GM06990 (cell line): ENCODE data around the gene VOPP1.

Experiments
- DNase-seq: peaks from one replicate; pipeline ENCODE4 v3.0.0-alpha.2; 2011; ENCODE audit not compliant: insufficient read length; ENCODE audit errors: extremely low read depth
- H3K27me3 ChIP-seq: replicated peaks from 2 replicates; pipeline ENCODE4 v1.6.0; 2011; ENCODE audit warnings: low read length; ENCODE audit not compliant: control insufficient read depth, insufficient read depth
- H3K36me3 ChIP-seq: 2 replicates; pipeline ENCODE4 v1.5.1; 2011; ENCODE audit warnings: low read length; ENCODE audit not compliant: control insufficient read depth, insufficient read depth
- H3K4me3 ChIP-seq: replicated peaks from 2 replicates; pipeline ENCODE4 v1.5.1; 2011; ENCODE audit warnings: low read depth, mild to moderate bottlenecking, control low read depth, low read length
- TF ChIP-seq, protein P1 (sequence below): IDR thresholded peaks from 2 replicates; pipeline ENCODE4 v1.5.1; 2011; ENCODE audit warnings: low read length, control low read depth, mild to moderate bottlenecking, inconsistent platforms; ENCODE audit not compliant: insufficient read depth, poor library complexity, severe bottlenecking

Gene VOPP1

GRCh38 chr7:55555160-55555559 lies 17.1 kb downstream of the VOPP1 start:
- H3K4me3 ChIP-seq: no peak overlapping the region; the same call in 1 of the 2 replicates

GRCh38 chr7:55554038-55554437 lies 18.3 kb downstream of the VOPP1 start:
- TF ChIP-seq, protein P1, sequence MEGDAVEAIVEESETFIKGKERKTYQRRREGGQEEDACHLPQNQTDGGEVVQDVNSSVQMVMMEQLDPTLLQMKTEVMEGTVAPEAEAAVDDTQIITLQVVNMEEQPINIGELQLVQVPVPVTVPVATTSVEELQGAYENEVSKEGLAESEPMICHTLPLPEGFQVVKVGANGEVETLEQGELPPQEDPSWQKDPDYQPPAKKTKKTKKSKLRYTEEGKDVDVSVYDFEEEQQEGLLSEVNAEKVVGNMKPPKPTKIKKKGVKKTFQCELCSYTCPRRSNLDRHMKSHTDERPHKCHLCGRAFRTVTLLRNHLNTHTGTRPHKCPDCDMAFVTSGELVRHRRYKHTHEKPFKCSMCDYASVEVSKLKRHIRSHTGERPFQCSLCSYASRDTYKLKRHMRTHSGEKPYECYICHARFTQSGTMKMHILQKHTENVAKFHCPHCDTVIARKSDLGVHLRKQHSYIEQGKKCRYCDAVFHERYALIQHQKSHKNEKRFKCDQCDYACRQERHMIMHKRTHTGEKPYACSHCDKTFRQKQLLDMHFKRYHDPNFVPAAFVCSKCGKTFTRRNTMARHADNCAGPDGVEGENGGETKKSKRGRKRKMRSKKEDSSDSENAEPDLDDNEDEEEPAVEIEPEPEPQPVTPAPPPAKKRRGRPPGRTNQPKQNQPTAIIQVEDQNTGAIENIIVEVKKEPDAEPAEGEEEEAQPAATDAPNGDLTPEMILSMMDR: no peak
- no peak for DNase-seq
- H3K4me3 ChIP-seq: no peak overlapping the region
- no peaks in the 10 kb centered on the region for H3K27me3 ChIP-seq
- peaks cover 8% of the 10 kb centered on the region for H3K36me3 ChIP-seq

More at GRCh38 chr7:55555160-55555559, 17.1 kb downstream of the VOPP1 start:
- Histone ChIP-seq H3K27me3 (no peaks in the 10 kb centered on the region), H3K36me3 (peaks cover 8% of the 10 kb centered on the region)
- TF ChIP-seq, protein P1: no peak
- DNase-seq: no peak

DNA sequence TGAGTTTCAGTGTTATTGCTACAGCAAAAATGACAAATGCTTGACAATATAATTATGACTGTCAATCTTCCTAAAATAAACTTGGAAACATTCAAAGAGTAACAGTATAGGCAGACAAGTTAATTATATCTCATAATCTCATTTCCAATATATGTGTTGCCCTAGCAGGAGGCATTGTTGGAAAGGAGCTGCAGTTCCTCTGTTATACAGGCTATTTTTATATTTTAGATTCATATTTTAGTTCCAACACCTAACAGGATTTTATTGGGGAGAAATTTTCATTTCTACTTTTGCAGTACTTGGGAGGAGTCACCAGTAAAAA lies 19.3 kb downstream of the VOPP1 start:
- no peak for DNase-seq
- TF ChIP-seq, protein P1: no peak
- Histone ChIP-seq H3K36me3 (peaks cover 8% of the 10 kb centered on the region), H3K27me3 (no peaks in the 10 kb centered on the region), H3K4me3 (no peak overlapping the region)

DNA sequence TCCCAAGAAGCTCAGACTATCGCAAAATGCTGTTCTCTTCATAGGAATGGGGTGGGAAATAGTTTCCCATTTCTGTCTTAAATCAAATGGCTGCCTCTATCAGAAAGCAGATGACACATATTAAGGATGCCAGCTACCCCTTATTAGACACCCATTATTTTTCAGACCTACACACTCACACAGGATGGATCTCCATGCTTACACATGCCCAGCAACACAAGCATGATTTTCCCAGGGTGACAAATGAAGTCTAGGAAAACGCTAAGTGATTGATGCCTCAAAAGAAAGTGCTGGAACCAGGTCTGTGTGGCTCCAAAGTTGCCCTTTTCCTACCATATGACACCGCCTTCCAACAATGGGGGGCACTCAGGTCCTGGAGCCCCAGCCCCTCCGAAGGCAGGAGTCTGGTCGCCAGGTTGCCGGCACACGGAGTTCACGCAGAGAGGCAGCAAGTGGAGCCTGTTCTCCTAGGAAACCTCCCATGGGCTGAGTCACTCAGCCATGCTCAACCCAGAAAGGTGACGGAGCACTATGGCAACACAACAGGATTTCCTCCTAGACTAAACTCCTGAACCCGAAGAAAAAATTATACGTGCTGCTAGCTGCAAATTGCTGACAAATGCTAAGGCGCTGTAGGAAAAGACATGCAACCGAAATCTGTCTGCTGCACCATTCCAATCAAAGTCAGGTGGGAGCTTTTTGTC lies 19.8 kb downstream of the VOPP1 start:
- no peak for DNase-seq
- peaks cover 8% of the 10 kb centered on the region for H3K36me3 ChIP-seq
- no peaks in the 10 kb centered on the region for H3K27me3 ChIP-seq
- TF ChIP-seq, protein P1: no peak
- H3K4me3 ChIP-seq: no peak overlapping the region

DNA sequence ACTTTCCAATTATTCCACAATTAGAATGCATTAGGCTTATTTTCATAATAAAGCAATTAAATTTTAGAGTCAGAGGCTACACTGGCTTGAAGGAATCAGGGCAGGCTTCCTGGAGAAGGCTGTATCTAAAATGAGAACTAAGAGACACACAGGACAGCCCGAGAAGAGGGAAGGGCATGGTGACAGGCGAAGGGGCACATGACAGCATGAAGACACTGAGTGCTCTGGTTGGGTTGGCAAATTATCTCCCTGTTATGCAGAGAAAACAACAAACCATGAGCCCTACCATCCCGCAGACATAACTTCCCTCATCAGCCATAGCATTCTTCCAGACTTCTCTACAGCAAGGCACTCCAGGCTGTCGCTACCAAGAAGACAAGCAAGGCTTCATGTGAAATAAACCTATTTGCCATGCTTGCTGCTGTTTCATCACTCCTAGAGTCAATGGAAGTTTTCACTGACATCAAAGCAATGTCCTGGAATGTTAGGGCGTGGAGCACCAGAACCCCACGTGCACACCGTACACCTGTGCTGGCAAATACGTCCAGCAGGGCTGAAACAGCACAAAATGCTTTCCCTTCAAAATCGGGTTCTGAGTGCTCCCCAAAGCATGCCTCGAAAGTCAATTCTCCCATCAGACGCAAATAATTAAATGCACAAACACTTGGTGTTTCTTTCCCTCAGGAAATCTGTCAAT lies 21.3 kb downstream of the VOPP1 start:
- peaks cover 8% of the 10 kb centered on the region for H3K36me3 ChIP-seq
- no peak overlapping the region for H3K4me3 ChIP-seq
- TF ChIP-seq, protein P1: no peak
- no peak for DNase-seq
- no peaks in the 10 kb centered on the region for H3K27me3 ChIP-seq
